Panc1 (cell line): ENCODE results near the gene AATF. TPM values are rescaled to one million over a fixed set of nuclear protein-coding genes. Genes with fewer than 3 reads are reported as not detected.

Source experiments
- ATAC-seq: fragments of 200-7000 bp; cut with Tn5 transposase; 2 replicates; pipeline ENCODE4 v1.9.1; 2020; ENCODE audit warnings: mild to moderate bottlenecking, moderate library complexity
- BruUV-seq: library from RNA; stranded (reverse); fragments of 400-500 nt; replicated peaks from 2 replicates; lab custom pipeline; 2021; lab: Mats Ljungman, UMichigan
- CTCF ChIA-PET: fragments of 300-600 bp; sonication (Branson Sonifier 250); formaldehyde crosslinking; loops from one replicate; lab custom pipeline; 2022; ENCODE audit warnings: antibody characterized with exemption; lab: Charles Lee
- POLR2A ChIA-PET: fragments of 300-600 bp; sonication (Branson Sonifier 250); formaldehyde crosslinking; loops from one replicate; lab custom pipeline; 2022; ENCODE audit warnings: antibody characterized with exemption; lab: Charles Lee
- DNase-seq: peaks from one replicate; pipeline ENCODE4 v3.0.0-alpha.2; 2010; ENCODE audit warnings: low read depth, low spot score
- H3K27ac ChIP-seq: 2 replicates; pipeline ENCODE4 v1.5.1; 2011; ENCODE audit warnings: mild to moderate bottlenecking, low read length, inconsistent platforms
- H3K27me3 ChIP-seq: fragments of 200-500 bp; sonication (Bioruptor generic); 2 replicates; pipeline ENCODE4 v1.6.0; 2014; ENCODE audit warnings: low read length, inconsistent platforms; ENCODE audit not compliant: control insufficient read depth, insufficient read depth
- H3K36me3 ChIP-seq: fragments of 200-500 bp; sonication (Bioruptor generic); 2 replicates; pipeline ENCODE4 v1.5.1; 2014; ENCODE audit warnings: inconsistent platforms, mild to moderate bottlenecking, low read length, moderate library complexity; ENCODE audit not compliant: control insufficient read depth, insufficient read depth
- H3K4me1 ChIP-seq: 2 replicates; pipeline ENCODE4 v1.5.1; 2011; ENCODE audit warnings: inconsistent platforms, mild to moderate bottlenecking, low read length, moderate library complexity; ENCODE audit not compliant: control insufficient read depth, insufficient read depth
- H3K4me3 ChIP-seq, 2 experiments: 2 replicates each; pipeline ENCODE4 v1.5.1; 2011 to 2012; ENCODE audit warnings: low read depth in 2 of 2, low read length in 2 of 2, mild to moderate bottlenecking in 2 of 2, inconsistent platforms in 1 of 2, moderate library complexity in 1 of 2
- H3K9me3 ChIP-seq: fragments of 200-500 bp; sonication (Bioruptor generic); 2 replicates; pipeline ENCODE4 v1.5.1; 2014; ENCODE audit warnings: low read depth, mild to moderate bottlenecking, inconsistent platforms, low read length, moderate library complexity; ENCODE audit not compliant: control insufficient read depth, insufficient read depth
- CTCF ChIP-seq: fragments of 450-650 bp; IDR thresholded peaks from 2 replicates; pipeline ENCODE4 v1.5.1; 2017; ENCODE audit warnings: mild to moderate bottlenecking
- POLR2AphosphoS5 ChIP-seq: IDR thresholded peaks from 2 replicates; pipeline ENCODE4 v1.6.1; 2012; ENCODE audit warnings: mild to moderate bottlenecking, low read depth, low read length, moderate library complexity
- REST ChIP-seq, 2 experiments: IDR thresholded peaks; 2 replicates each; pipeline ENCODE4 v1.6.1; 2011 to 2012; ENCODE audit warnings: low read depth in 2 of 2, control low read depth in 1 of 2, low read length in 1 of 2, mild to moderate bottlenecking in 1 of 2, moderate library complexity in 1 of 2; ENCODE audit not compliant: insufficient read depth in 1 of 2
- SIN3A ChIP-seq: IDR thresholded peaks from 2 replicates; pipeline ENCODE4 v1.6.1; 2012; ENCODE audit warnings: low read depth, mild to moderate bottlenecking, low read length, moderate library complexity, borderline replicate concordance; ENCODE audit not compliant: insufficient read depth
- TCF7L2 ChIP-seq: IDR thresholded peaks from 2 replicates; pipeline ENCODE4 v1.6.1; 2011; ENCODE audit warnings: mild to moderate bottlenecking, low read depth, low read length, inconsistent platforms
- in situ Hi-C: cut with HindIII; loops from 2 replicates; pipeline ENCODE4 v1.10.0; 2016; ENCODE audit warnings: low sequenced_read_pairs, low pct_unique_long_range_greater_than_20kb
- intact Hi-C: fragments of 100-400 bp; cut with micrococcal nuclease; formaldehyde crosslinking; loops from one replicate; pipeline ENCODE4 v1.10.0; 2022; ENCODE audit not compliant: unreplicated experiment
- total RNA-seq: library from RNA; stranded (reverse); gene quantifications from one replicate; pipeline ENCODE4 v1.2.1, GENCODE V29; 2021; ENCODE audit not compliant: unreplicated experiment

The AATF gene
- total RNA-seq, 1 experiment from 2014 or later: 58.1 TPM

- no peak overlapping the region for H3K27ac ChIP-seq
- no peaks in the 10 kb centered on the region; the same call in 1 of the 2 replicates for H3K36me3 ChIP-seq
- no TSS peak for BruUV-seq
- no peak for TF ChIP-seq TCF7L2
- no peak for TF ChIP-seq SIN3A
- no peak for TF ChIP-seq REST (IDR thresholded peaks at IDR 0.05; ENCODE audit: insufficient read depth in 1 of 2, low read depth in 2 of 2, low read length in 1 of 2)
- ATAC-seq (no peak), DNase-seq (no peak)
- CTCF ChIA-PET: no interaction called here
- H3K9me3 ChIP-seq: no peaks in the 10 kb centered on the region
- no peak overlapping the region for H3K4me3 ChIP-seq
- no peaks in the 10 kb centered on the region for H3K27me3 ChIP-seq
- POLR2A ChIA-PET: no interaction called here
- in situ Hi-C loops: no loop called here
- no peaks in the 10 kb centered on the region for H3K4me1 ChIP-seq
- intact Hi-C loops: no loop called here
Measured at GRCh38 chr17:37096071-37096470, 147.3 kb downstream of the AATF start.

- H3K4me1 ChIP-seq: no peaks in the 10 kb centered on the region
- ATAC-seq (no peak), DNase-seq (no peak)
- ChIA-PET POLR2A (no interaction called here), CTCF (no interaction called here)
- H3K27me3 ChIP-seq: no peaks in the 10 kb centered on the region
- H3K4me3 ChIP-seq: no peak overlapping the region
- peaks cover 5% of the 10 kb centered on the region; the same call in 1 of the 2 replicates for H3K36me3 ChIP-seq
- TF ChIP-seq REST (IDR thresholded peaks at IDR 0.05; ENCODE audit: insufficient read depth in 1 of 2, low read depth in 2 of 2, low read length in 1 of 2): no peak
- TF ChIP-seq TCF7L2: no peak
- no peak for TF ChIP-seq POLR2AphosphoS5
- TF ChIP-seq CTCF: no peak
- TF ChIP-seq SIN3A: no peak
- no TSS peak for BruUV-seq
- in situ Hi-C loops (no loop called here), intact Hi-C loops (no loop called here)
- H3K27ac ChIP-seq: no peak overlapping the region
- H3K9me3 ChIP-seq: no peaks in the 10 kb centered on the region
Measured at GRCh38 chr17:37097154-37097553, 148.4 kb downstream of the AATF start.
